ENCODE measurements around the gene FBLIM1.
A peak's percentile ranks its signal among the peaks of the same experiment; 100 is the strongest.

Gene FBLIM1

DNA sequence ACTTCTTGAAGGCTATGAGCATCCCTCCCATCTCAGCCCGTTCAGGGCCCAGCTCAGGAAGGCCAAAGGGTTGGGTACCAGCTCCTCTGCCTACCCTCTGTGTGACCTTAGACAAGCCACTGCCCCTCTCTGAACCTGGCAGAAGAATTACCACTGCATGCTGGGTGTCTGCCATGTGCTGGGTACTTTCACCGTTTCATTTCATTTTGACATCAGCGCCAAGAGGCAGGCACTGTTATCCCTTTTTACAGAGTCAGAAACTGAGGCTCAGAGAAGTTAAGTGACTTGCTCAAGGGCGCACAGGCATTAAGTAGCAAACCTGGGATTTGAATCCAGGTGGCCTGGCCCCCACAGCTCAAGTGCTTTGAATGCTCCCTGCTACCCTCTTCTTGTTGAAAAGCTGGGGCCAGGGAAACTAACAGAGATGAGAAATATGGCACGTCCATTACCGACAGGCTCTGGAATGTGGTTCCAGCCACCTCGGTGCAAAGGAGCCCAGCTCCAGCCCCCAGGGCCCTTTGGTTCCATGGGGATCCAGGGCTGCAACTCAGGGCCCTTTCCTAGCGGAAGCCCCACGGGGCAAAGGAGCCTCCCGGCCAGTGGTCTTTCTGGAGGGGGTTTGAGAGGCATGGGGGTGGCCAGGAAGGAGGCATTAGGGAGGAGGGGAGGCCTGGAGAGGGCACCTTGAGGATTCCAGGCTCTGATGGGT lies 9.8 kb upstream of the FBLIM1 start:
- DNase-seq: no peak

DNA sequence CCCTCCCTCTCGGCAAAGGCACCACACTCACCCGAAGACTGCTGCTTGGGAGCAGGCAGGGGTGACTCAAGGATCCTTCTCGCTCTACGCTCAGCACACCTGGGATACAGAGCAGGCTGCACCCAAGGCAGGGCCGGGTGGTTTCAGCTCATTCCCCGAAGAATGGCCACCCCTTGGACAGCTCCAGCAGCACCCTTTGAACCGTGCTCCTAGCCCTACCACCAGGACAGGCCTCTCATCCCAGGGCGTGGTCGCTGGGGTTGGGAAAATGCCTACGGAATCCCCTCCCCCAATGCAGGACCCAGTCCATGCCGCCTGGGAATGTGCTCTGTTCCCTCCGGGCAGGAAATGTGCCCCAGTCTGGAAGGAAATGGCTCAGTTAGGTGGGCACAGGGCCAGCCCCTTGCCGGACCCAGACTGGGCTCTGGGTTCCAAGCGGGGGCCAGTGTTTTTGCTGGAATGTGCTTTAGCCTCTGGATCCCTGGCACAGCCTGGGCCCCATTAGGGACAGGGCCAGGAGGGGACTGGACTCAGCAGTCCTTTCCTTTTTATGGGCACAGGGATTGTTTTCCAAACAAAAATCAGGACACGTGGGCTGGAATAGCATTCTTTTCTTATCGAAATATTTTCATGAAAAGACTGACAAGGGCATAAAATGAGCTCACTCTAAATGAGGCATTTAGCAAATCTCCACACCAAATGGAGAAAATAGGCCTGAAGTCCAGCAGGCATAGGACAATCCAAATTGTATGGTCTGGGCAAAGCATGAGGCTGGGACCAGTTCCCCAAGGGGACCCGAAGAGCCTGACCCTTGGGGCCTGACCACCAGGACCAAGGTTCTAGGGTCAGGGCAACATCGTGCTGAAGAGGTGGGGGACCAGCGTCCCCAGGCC lies 8.9 kb upstream of the FBLIM1 start:
- no peak for DNase-seq

DNA sequence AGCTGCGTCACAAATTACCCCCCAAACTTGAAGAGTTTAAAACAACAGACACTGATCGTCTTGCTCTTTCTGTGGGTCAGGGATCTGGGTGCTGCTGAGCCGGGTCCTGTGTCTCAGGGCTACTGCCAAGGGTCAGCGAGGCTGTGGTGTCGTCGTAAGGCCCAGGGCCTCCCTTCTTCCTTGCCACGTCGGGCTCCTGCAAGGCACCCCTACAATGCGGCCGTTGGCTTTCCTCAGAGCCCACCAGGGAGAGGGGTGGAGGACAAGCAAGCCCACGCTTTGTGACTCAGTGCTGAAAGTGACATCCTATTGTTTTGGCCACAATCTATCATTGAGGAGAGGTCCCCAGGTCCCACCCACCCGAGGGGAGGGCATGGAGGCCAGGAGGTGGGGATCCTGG lies 7.7 kb upstream of the FBLIM1 start:
- DNase-seq: no peak

DNA sequence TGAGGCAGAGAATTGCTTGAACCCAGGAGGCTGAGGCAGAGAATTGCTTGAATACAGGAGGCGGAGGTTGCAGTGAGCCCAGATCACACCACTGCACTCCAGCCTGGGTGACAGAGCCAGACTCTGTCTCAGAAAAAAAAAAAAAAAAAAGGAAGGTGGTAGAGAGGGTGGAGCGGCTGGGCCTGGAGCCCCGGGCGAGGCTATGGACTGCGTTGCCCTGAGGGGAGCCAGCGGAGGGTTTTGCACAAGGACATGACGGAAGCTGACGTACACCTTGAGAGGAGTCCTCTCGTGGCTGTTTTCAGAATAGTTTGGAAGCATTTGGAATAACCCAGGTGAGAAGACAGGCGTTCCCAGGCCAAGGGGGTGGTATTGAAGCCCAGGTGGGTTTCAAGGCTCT lies 6.9 kb upstream of the FBLIM1 start:
- DNase-seq: no peak

DNA sequence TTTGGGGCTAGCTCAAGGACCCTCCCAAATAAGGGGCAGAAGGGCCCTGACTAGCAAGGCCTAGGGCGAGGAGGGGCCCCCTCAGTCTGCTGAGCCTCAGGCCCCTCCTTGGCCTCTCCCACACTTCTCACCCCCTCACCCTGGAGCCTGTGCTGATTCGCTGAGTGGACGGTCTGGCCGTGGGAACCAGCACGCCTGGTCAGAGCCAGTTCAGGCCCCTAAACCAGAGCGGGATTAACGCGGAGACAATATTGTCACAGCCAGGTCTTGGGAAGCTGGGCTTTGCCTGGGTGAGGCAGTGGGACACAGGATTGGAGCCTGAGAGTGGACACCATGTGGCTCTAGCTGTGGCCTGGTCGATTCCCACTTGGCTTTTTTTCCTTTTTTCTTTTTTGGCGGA lies 4.8 kb upstream of the FBLIM1 start:
- DNase-seq: no peak

DNA sequence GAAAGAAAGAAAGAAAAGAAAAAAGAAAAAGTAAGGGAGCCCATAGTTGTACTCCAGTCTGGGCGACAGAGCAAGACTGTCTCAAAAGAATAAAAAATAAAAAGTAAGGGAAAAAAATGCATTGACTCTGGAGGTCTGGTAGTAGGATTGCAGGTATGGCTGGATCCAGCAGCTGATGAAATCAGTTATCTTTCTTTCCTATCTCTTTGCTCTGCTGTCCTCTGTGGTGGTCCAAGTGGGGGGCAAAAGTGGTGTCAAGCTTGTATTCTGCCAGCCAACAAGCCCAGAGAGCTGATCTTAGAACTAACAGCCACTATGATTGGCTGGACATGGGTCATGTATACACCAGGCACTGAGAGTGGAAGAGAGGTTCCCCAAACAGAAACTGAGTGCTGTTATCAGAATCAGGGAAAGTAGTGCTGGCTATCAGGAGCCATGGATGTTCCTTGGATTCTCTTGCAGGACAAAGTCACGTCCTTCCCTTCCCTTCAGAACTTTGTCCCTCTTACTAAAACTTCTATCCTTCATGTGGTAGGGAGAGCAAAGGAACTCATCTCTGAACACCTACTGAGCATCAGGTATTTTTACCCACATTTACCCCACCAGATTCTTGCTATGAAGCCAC lies 3.5 kb upstream of the FBLIM1 start:
- DNase-seq: no peak

DNA sequence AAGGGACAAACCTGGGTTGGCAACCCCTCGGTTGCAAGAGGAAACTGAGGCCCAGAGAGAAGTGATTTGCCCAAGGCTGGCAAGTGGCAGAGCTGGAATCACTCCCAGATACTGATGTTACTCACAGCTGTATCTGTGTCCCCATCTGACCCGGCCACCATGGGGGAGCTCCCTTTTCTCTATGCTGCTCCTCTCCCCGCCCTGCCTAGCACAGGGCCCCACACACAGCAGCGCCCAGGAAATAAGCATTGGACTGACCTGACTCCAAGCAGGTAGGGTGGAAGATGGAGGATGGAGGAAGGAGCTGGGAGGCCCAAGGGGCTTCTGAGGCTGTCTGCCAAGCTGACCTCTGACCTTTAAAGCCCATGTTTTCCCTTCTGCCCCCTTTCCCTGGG lies 3.0 kb upstream of the FBLIM1 start:
- no peak for DNase-seq

DNA sequence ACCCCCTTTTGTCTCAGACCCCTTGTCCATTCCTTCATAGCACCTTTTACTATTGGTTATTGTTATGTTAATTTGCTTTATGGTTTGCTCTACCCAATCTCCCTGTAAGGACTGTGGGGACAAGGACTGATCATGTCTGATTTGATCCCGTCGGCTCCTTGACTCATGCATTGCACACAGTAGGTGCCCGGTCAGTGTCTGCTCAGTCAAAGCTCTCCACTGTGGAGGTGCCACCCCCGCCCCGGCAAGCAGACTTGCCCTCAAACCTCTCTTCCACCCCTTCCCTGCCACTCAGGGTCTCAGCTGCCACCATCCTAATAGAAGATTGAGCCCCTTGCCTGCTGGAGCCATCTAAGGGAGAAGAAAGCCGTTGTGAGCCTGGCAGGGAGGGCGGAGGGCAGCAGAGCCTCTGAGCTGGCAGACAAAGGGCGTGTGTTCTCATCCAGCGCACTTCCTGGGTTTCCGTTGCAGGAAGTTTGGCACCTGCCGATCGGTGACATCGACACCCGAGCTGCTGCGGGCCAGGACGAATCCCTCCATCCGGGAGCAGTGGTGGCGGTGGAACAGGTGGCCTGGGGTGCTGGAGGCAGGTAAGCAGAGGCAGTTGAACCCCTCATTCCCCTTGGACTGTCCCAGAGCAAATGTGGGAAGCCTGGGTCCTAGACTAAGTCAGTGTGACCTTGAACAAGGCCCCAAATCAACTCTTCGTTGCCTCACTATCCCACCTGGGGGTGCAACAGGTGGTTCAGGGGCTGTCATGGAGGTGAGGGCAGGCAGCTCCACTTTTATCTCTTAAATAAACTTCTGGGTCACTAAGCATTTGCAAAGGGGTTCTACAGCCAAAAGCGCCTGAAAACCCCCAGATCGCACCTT lies 2.2 kb upstream of the FBLIM1 start:
- no peak for DNase-seq

DNA sequence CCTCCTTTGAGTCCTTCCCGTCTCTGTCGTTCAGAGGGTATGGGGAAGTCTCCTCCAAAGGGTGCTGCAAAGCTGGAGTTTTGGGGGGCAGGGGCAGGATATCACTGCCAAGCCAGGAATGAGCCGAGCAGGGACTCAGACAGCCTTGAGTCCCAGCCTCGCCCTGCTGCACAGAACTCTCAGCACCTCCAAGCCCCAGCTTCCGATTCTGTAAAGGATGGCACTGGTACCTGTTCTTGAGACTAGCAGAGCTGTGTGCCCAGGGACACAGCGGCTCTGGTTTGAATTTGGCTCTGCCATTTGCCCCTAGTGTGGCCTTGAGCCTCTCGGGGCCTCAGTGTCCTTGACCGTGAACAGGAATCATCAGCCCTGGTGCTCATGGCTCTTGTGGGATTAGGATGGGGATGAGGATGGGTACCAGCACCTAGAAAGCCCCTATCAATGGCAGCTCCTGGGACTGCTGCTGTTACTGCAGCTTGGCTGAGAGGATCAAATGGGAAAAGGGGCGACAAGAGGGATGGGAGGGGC lies 1.5 kb upstream of the FBLIM1 start:
- DNase-seq: no peak

DNA sequence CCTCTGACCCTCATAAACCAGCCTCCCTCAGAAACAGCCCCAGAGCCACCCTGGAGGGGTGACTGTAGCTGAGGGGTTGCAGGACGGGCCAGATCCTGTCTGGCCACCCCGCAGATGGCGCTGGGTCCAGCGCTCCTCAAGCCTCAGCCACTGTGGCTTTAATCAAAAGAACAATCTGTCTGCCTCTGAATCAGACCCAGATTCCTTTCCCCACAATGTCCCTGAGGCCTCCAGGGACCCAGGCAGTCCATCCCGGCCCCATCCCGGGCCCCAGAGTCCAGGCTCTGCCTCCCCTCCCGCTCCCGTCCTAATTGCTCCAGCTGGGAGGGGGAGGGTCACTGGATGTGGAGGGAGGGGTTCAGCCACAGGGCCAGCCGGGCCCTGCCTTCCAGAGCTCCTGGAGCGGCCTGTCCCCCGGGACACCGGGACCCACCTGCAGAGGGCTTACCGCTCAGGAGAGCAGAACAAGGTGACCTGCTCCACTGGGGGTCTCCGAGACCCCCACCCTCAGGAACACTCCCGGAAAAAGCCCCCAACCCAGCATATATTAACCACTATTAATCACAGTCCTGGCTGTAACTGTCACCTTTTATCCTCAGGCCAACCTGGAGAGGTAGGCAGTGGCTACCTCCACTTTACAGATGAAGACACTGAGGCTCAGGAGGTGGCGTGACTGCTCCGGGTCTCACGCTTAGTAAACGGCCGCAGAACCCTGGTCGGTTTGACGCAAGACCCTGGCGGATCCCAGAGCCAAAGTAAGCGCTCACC lies 836 bp upstream of the FBLIM1 start:
- no peak for DNase-seq

DNA sequence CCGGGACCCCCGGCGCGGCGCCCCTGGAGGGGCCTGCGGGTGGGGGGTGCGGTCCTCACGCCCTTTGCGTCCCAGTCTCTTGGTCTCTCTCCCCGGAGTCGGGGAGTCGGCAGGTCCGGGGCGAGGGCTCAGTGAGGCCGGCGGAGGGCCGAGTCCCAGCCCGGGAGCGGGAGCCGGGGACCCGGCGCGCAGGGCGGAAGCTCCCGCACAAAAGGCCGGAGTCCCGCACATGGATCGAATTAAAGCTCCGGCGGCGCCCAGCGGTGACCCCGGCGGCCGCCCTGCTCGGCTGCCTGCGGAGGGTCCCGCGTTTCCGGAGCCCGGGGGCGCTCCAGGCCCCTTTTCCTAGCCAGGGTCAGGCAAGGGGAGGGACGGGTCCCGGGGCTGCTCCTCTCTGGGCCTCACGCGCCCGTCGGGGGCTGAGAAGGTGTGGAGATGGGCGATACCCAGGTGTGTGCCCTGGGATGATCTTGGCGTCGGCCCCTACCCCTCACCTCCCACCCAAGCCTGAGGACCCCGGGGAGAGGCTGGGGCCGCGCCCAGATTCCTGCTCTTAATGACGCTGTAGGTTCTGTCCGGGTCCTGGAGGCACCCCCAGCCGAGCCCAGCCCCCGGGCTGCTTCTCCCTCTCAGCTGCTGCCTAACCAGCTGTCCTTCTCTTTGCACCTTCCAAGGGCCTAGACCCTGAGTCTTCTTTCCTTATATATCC lies 512 bp downstream of the FBLIM1 start:
- DNase-seq: peak; percentile 20

DNA sequence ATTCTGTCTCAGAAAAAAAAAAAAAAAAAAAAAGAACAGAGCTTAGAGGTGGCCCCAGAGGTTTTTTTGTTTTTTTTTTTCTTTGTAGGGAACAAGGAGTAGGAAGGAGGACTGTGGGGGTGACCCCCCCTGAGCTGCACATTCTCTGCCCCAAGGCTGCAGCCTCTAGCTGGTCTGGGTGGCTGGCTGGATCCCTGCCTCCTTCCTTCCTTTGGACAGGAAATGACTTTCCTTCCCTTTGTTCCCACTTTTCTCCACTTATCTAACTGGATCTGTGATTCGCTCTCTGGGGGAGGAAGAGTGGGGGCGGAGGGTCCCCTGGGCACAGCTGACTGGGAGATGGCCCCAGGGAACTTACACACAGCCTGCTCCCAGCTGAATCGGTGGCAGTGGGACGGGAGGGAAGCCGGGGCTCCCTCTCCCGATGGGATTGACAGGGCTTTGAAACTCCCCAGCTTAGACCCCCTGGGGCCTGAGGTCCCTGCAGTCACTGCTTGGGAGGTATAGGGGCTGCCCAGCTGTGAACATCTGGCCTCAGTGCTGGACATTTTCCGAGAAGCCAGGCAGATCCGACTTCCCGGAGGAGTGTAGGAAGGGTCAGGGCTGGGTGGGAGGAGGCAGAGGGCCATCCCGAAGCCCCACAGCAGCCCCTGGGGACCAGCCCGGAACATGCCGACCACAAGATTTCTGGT lies 2.1 kb downstream of the FBLIM1 start:
- no peak for DNase-seq

DNA sequence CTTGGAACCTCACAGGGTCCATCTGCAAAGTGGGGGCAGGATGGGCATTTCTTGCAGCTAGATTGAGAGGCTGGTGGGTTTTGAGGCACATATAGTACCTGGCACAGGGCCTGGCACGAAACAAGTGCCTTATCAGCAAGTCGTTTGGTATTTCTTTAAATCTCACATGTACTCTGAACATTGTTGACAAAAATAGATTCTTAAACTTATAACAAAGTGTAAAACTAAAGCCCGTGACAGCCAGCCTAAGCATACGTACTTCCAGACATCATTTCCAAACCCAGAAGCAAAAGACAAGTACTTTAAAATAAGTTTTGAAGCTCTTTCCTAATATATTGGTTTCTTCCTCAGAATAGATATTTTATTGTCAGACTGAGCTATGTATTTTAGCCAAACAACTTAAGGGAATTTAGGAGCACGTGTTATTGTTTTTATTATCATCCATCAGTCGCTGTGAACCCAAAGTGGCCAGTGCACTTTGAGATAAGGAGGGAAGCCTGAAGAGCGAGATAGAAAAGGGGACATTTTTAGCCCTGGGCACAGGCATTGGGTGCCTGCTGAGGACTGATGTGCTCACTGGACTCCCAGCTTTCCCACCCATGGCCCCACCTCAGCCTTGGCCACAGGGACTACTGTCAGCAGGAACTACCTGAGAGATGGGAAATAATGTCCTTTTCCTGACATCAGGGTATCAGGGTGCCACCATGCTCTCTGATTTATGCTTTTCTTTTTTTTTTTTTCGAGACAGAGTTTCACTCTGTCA lies 3.0 kb downstream of the FBLIM1 start:
- no peak for DNase-seq

DNA sequence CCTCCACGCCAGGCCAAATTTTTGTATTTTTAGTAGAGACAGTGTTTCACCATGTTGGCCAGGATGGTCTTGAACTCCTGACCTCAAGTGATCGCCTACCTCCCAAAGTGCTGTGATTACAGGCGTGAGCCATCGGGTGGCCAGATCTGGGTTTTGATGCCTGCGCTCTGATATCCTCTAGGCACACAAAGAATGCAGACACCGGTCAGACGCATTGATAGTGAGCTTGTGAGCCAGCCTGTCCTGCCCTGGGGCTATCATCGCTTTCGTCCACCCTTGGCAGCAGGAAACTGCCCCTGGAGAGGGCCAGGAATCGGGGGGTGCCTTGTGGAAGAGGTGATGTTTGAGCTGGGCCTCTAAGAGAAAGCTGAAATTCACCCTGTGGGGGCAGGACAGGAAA lies 4.0 kb downstream of the FBLIM1 start:
- DNase-seq: no peak

DNA sequence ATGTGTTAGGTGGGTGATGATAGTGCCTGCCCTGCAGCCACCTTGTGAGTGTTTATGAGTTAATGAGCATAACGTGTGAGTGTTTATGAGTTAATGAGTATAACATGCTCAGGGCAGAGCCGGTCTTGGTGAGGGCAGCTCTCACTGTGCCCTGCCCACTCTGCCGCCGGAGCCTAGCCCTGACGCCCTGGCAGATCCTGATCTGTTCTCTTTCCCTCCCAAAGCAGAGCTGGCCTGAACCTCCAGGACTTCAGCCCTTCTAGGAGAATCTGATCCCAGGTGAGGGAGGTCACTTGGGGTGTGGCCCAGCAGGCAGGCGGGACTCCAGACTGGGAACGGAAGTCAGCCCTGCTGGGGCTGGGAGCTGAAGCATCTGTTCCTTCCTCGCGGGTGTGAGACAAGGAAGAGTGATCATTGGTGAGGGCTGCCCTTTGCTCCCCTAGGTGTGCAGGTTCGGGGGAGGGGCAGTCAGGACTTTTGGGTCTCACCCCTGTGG lies 5.7 kb downstream of the FBLIM1 start:
- DNase-seq: no peak

DNA sequence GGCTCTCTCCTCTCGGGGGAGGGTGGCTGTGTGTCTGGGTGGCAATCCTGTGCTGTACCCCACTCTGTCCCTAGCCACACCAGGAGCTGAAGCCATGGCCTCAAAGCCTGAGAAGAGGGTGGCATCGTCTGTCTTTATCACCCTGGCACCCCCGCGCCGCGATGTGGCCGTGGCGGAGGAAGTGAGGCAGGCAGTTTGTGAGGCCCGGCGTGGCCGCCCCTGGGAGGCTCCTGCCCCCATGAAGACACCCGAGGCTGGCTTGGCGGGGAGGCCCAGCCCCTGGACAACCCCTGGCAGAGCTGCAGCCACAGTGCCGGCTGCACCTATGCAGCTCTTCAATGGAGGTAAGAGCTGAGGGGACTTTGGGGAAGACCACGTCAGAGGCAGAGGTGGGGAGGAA lies 6.3 kb downstream of the FBLIM1 start:
- no peak for DNase-seq

DNA sequence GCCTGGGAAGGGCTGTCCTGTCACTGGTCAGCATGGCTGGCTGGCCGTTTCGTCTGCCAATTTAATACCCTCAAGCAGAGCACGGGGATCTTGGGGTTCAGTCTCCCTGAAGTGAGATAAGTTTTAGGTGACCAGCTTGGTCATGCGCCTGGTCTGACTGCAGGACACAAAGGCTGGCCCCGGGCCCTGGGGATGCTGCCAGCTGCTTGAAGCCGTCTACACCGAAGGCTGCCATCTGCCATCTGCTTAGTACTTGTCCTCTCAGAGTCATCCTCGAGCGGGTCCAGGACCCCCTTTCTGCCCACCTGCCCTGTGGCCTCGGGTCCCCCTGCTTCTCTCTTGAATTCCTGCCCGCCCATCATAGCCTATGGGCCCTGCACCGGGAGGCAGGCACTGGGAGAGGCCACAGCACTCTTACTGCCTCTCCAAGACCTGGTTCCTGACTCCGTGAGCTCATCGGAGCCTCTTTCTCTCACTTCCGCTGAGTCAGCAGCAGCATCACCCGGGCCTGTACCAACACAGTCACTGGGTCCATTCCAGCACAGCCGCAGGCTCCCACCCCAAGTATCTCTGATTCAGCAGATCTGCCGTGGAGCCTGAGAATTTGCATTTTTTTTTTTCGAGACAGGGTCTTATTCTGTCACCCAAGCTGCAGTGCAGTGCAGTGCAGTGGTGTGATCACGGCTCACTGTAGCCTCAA lies 7.0 kb downstream of the FBLIM1 start:
- DNase-seq: no peak

DNA sequence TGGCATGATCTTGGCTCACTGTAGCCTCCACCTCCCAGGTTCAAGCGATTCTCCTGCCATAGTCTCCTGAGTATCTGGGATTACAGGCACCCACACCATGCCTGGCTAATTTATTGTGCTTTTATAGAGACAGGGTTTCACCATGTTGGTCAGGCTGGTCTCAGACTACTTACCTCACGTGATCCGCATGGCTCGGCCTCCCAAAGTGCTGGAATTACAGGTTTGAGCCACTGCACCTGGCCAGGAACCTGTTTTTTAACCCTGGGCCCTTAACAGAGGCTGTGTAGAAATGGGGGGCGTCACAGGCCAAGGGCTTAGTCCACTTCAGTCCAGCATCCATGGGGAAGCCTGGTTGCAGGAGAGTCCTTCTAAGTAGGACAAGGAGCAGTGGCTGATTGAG lies 9.3 kb downstream of the FBLIM1 start:
- DNase-seq: no peak

DNA sequence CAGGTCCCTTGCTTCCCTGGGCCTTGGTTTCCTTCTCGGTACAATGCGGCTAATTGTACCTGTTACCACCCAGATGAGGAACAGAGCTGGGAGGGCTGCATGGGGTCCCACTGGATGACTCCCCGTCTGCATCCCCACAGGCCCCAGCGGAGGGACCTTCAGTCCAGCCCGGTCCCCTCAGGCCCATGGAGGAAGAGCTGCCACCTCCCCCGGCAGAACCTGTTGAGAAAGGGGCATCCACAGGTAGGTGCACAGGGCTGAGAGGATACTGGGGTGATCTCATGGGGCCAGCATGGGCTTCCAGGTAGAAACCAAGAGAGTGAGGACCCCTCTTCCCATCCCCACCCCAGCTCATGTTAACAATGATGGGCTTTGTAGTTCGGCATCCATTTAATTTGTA lies 9.8 kb downstream of the FBLIM1 start:
- no peak for DNase-seq

Measured in stimulated activated CD4-positive, alpha-beta T cell treated with anti-CD3 and anti-CD28 coated beads, Interleukin-15, amount 100 ng/mL, for 24 hours (primary cell).